ENCODE data around the gene SNRPB2. TPM values are rescaled to one million over a fixed set of nuclear protein-coding genes. Genes with fewer than 3 reads are reported as not detected.
A peak's percentile ranks its signal among the peaks of the same experiment; 100 is the strongest.

The SNRPB2 gene
- total RNA-seq, 1 experiment from 2014 or later, result 138 TPM

DNA sequence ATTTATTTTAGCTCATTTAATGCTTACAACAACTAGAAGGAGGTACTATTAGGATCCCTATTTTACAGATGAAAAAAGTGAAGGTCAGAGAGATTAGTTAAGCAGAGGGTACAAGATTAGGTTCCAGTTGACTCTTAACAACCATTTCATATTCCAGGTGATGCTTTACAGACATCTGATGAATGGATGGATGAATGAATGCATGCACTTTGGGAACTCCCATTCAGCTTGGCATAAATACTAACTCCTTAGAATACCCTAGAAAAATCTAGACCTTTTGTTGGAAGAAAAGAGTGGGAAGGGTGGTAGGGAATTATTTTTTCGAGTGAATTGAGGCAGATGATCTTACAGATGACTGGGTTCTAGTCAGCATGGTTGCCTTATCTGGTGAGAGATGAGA lies 746 bp upstream of the SNRPB2 start:
- no peak for DNase-seq (ENCODE audit: extremely low read depth, low read depth)

DNA sequence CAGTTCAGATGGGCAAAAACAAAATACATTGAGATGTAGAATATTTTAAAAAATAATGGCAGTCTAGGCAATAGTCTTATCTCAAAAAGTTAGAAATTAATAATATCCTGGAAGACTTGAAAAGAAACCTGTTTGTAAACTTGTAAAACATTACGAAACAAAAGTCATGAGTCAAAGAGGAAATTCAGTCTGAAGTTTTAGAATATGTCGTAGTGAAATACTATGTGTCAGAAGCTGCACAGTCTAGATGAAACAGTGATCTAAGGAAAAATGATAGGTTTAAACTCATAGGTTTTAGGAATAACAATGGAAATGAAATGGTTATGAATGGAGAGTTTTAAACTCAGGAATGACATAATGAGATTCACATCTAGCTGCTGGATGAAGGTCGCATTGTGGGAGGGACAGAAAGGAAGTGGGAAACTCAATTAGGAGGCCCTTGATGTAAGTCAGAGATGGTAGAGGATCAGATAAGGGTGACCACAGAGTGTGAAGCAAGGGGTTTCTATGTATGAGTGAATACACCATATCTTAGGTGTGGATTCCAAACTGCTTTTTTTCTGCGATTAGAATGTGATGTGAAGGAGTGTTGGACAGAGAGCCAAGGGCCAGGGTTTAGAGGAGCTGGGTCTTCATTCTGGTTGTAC lies 2.8 kb downstream of the SNRPB2 start:
- DNase-seq (ENCODE audit: extremely low read depth, low read depth), result no peak

DNA sequence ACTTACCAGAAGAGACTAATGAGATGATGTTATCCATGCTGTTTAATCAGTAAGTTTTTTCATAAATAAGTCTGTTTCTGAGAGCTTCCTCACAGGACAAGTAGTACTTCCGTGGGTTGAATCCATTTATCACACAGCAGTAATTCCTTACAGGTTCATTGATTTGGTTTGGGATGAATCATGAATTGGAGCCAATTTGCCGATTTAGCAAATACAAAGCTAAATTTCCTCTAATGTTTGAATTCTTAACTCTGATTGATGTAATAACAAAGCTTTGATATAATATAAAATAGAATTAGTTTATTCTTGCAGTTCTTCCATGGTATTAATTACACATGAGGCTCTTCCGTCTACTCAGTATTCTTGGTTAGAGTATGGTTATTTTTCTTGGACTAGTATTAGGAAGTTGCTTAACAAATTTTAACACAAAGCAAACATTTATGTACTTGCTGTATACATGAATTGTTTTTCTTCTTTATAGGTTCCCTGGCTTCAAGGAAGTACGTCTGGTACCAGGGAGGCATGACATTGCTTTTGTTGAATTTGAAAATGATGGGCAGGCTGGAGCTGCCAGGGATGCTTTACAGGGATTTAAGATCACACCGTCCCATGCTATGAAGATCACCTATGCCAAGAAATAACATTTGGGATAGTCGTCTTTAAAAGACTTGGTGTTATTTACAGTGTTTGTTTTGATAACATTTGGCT lies 10.7 kb downstream of the SNRPB2 start:
- DNase-seq (ENCODE audit: extremely low read depth, low read depth), result no peak

DNA sequence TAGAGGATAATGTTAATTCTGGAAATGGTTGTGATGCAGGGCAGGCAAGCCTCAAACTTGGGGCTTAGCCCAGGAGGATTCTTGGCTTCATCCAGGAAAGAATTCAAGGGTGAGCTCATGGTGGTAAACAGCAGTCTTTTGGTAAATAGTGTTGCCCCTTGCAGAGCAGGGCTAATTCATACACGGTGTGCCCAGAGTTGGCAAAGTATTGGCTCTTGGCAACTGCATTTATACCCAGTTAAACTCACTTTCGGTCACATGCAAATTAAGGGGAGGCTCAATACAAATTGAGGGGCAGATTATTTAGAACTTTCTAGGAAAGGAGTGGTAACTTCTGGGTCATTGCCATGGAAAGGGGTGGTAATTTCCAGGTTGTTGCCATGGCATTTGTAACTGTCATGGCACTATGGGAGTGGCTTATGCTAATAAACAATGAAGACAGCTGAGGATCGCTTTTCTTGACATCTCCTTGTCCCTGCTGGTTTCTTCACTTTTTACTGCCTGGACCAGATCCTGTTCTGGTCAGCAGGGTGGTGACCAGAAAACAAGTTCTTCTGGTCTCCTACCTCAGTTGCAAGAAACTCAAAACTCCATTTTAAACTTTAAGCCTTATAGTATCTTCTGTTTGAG lies 14.5 kb downstream of the SNRPB2 start:
- DNase-seq (ENCODE audit: extremely low read depth, low read depth), result no peak

DNA sequence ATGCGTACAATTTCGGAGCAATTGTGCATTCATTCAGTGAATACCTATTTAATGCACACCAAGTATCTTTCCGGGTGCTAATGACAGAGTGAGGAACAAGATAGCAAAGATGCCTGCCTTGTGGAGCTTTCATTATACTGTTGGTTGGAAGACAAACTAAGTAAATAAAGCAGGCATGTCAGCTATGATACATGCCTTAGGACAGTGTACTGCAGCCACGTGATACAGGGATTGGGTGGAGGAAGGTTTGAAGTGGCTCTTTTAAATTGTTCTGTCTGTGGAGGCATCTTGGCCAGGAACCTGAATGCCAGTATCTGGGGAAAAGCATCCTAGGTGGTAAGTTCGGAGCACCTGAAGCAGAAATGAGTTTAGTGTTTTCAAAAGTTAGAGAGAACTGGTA lies 15.4 kb downstream of the SNRPB2 start:
- no peak for DNase-seq (ENCODE audit: extremely low read depth, low read depth)

DNA sequence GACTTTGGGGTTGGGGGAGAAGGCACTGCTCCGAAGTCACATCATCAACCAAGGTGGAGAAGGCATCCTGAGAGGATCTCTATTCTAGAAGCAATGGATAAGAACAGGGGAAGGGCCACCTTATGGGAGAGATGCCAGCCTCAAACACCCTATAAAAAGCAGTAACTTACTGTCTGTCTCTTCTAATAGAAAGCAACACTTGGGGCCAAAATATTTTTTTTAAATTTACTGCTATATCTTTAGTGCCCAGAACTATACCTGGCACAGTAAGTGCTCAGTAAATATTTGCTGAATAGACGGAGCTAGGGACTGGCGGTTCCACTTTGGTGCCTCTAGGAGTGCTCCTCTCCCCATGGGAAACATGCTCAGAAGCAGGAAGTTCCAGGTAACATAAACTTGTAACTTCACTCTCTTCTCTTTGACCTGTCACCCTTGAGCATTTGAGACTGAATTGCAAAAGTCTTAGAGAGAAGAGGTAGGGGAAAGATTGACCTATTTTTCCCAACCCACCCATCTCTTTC lies 17.5 kb downstream of the SNRPB2 start:
- DNase-seq (ENCODE audit: extremely low read depth, low read depth), result no peak

DNA sequence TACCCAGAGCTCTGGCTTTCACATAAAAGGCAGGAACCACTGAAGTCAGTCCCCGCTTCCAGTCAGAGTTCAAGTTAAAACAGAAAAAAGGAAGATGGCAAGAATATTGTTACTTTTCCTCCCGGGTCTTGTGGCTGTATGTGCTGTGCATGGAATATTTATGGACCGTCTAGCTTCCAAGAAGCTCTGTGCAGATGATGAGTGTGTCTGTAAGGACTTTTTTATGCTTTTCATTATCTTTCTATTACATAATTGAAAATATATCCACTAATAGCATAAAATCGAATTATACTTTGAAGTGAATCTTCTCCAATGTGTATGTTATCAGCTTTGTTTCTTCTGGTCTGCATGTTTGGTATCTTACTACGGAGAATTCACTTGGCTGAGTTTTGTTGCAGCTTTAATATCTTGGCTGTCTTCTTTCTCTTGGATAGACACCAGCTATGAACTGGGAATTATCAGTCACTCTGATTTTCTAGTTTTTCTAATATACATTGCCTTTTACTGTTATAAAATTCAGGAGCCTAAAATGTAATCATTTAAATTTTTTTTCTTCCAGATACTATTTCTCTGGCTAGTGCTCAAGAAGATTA lies 18.6 kb downstream of the SNRPB2 start, which contains the start of gene OTOR:
OTOR (plus strand) TSS at position 51 of the 593 bp plus-strand sequence; CDS start at position 95, 44 bp downstream.
- DNase-seq (ENCODE audit: extremely low read depth, low read depth), result no peak

DNA sequence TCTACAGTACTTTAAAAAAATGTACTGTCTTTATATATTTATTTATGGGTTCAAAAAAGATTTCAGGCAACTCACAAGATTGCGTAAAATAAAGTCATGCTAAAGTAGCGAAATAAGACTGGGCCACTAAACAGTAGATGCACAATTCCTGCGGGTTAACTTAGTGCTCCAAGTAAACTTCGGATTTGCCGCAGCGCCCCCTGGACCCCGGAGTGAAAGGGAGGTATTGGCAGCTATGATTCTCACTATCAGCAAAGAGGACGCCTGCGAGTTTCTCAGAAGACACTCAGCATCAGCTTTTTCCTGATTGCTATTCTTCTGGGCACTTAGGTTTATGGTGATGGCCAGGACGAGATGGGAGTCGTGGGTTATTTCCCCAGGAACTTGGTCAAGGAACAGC lies 19.7 kb downstream of the SNRPB2 start:
- no peak for DNase-seq (ENCODE audit: extremely low read depth, low read depth)

DNA sequence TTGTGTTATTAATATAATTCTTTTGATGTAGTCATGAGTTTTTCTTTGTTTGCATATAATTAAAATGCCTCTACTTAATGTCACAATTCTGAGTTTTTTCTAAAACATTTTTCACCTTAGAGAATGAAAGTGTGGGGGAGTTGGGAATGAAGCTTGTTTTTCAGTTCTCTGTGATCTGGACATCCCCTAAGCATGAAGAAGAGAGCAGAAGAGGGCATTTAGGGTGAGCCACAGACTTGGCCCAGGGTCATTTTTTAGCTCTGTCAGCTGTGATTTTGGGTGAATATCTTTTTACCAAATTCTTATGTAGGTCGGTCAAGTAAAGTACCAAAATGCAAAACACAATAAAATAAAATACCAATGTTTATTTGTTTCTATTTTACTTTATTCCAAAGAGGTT lies 22.3 kb downstream of the SNRPB2 start:
- DNase-seq (ENCODE audit: extremely low read depth, low read depth), result no peak

DNA sequence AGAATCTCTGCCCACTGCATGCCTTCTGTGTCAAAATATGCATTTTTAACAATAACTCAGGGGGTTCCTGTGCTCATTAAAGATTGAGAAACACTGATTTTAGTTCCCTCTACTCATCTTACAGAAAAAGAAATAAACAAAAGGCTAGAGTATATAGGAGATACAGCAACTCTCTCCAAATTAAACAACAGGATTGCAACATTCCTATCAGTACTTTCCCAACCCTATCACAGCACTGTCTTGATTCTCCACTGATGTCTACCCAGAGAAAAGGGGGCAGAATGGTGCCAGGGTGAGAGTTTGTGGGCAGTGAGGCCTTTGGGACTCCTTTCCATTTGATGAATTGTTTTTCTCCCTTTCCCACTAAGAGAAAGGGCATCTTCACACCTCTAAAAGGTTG lies 23.1 kb downstream of the SNRPB2 start:
- no peak for DNase-seq (ENCODE audit: extremely low read depth, low read depth)

DNA sequence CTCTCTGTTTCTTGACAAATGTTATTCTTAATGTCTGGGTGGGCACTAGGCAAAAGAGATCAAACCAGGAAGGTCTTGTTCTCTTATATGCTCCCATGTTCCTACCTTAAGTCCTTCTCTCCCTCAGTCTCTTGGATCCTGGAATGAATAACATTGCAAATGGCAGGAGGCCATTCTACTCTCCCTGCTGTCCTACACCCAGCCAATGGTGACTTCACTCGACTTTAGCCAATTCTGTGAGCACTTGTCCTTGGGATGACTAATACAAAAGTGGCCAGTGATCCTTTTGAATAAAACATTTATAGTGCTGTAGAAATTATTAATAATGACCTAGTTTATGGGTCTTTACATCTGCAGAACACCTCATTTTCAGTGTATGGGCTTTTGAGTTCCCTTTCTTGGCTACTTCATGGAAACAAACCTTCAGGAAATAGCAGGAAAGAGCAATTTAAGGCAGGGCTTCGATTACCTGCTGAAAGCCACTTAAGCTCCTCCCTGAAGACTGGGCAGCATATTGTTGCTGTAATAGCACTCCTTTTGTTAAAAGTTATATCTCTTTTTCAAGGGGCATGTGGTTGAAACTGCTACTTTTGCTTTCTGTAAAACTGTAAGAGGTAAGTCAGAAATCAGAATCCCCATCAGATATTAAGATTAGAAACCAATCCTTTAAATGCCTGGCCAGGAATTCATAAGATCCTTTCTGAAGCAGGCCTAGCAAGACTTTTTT lies 28.8 kb downstream of the SNRPB2 start:
- no peak for DNase-seq (ENCODE audit: extremely low read depth, low read depth)

DNA sequence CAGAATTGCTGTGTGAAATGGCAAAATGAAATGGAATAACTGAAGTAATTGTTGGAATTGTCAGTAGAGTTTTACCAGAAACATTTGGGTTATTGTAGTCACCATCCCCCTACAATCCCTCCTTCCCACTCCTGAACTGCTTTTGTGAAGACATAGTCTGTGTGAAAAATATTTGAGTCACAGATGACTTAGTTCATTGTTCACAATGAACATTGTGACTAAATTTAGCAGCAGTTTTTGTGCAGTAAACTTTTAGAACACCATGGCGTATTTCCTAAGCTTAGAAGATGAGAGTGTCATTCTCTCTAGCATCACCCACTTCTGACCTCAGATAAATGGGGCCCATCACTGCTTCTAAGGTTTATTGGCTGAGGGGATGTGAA lies 29.3 kb downstream of the SNRPB2 start:
- DNase-seq (ENCODE audit: extremely low read depth, low read depth), result no peak

DNA sequence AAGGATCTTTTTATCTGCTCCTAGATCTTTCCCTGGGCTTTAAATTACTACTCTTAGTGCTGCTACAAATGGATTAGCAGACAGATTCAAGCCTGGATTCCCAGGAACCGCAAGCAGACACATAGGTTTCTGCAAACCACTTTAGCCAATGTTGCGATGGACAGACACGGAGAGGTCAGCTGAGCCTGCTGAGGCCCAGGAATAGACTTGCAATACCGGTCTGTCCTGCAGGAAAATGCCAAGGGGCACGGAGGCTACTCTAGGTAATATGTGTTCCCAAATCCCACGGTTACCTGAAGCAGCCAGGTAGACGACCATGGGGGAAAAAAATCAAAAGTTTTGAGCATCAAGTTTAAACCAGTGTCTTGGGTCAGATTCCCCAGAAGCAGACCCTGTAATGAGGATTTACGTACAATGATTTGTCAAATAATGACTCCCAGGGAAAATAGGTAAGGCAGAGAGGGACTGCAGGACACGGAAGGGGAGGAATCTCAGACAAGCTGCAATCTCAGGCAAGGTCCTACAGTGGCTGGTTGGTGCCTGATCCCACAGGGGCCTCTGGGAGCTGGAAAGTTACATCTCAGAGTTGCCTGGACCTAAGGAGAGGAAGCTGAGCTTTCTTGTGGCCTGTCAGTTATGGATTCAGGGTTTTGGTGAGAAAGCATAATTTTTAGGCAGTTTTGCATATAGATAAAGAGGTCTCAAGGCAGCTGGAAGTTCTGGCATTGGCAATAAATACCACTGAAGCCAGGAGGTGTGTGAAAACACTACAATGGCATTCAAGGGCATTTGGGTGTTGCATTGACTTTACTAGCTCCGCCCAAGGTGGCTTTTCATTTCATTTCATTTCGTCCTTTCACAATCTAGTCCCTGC lies 30.8 kb downstream of the SNRPB2 start:
- no peak for DNase-seq (ENCODE audit: extremely low read depth, low read depth)

DNA sequence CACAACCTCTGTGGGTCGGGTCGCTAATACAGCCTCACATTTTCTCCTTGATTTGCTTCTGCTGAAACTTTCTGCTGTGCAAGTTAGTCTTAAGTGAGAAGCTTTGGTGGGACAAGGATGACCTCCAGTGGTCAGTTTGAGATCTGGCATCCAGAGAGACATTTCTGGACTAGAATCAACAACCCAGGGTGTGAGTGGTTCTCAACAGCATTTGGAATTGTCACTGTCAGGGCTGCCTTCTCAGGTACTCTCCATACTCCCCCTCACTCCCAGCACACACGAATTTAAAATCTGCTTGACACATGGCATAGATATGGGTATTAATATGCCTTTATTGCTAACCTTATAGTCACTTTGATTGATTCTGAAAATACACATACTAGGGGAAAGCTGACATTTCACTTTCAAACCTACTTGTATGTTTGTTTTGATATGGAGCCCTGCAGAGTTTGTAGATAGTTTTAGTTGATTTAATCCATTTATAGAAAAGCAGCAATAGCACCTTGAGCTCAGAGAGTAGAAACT lies 31.5 kb downstream of the SNRPB2 start:
- peak; percentile 66 for DNase-seq (ENCODE audit: extremely low read depth, low read depth)

DNA sequence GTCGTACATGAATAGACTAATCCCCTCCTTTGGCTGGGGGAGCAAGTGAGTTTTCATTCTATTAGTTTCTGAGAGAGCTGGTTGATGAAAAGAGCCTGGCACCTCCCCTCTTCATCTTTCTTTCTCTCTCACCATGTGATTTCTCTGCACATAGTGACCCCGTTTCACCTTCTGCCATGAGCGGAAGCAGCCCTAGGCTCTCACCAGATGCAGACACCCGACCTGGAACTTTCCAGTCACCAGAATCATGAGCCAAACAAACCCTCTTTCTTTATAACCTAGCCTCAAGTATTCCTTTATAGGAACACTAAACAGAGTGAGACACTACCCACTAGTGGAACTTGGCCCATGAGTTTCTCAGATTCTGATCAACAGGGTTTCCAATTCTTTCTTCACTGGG lies 34.7 kb downstream of the SNRPB2 start:
- DNase-seq (ENCODE audit: extremely low read depth, low read depth), result no peak

DNA sequence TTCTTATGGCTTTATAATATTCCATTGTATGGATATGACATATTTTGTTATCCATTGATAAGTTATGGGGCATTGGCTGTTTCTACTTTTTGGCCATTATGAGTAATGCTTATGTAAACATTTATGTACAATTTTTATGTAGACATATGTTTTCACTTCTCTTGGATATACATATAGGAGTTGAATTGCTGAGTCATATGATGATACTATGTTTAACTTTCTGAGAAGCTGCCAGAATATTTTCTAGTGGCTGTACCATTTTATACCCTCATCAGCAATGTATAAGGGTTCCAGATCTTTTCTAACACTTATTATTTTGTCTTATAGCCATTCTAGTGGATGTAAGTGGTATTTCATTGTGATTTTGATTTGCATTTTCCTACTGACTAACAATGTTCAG lies 41.4 kb downstream of the SNRPB2 start:
- no peak for DNase-seq (ENCODE audit: extremely low read depth, low read depth)

DNA sequence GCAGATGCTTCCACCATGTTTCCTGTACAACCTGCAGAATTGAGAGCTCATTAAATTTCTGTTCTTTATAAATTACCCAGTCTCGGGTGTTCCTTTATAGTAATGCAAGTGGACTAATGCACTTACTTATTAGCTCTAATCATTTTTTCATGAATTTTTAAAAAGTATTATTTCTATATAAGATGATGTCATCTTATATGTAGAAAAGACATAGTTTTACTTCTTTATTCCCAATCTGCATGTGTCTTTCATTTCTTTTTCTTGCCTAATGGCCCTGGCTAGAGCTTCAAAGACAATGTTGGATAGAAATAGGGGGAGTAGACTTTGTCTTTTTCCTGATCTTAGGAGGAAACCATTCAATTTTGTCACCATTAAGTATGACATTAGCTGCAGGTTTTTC lies 46.1 kb downstream of the SNRPB2 start:
- DNase-seq (ENCODE audit: extremely low read depth, low read depth), result no peak

DNA sequence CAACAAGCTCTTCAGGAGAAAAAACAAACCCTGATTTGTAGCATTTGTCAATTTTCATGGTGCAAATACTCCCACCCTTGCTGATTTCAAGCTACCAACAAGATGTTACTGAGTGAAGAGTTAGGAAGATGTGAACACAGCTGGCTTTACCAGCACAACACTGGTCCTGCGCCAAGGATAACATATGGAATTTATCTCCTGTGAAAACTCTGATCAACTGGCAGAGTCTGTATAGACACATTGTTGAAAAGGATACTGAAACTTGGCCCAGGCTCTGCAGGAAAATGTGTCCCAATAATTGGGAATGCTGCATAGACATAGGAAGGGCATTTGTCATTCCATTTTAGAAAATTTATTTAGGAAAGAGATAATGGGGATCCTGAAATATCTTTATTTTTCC lies 47.3 kb downstream of the SNRPB2 start:
- no peak for DNase-seq (ENCODE audit: extremely low read depth, low read depth)

DNA sequence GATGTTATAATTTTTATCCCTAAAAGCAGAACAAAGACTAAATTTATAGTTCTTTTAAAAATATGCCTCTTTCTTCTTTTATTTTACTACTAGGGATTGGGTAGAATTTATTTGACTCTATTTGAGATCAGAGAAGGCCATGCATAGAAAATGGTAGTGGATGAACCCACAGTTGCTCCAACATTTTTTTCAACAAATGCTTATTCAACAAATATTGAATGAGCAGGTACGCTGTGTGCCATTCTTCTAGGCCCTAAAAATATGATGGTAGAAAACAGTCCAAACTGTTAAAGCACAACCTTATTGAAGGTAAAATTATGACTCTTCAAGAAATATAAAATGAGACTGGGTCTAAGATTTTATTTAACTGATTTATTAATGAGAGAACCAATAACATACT lies 48.3 kb downstream of the SNRPB2 start:
- DNase-seq (ENCODE audit: extremely low read depth, low read depth), result no peak

DNA sequence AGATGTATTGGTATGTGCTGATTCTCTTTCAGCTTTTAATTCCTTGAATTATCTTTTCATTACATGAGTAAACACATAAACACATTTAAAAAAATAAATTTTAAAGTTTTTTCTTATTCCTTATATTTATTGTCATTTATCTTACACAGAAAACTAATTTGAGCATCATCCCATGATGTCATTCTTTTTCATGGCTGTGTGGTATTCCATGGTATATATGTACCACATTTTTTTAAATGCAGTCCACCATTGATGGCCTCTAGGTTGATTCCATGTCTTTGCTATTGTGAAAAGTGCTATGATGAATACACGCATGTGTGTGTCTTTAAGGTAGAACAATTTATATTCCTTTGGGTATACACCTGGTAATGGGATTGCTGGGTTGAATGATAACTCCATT lies 51.7 kb downstream of the SNRPB2 start:
- no peak for DNase-seq (ENCODE audit: extremely low read depth, low read depth)
